T follicular helper cell (primary cell): Measurements from ENCODE around the gene NTN1.
"Not testable (repeated sequence)": the region's sequence is repeated elsewhere in the genome, so short reads cannot be mapped to it uniquely, and the experiment has no call there.

ENCODE experiments used
- DNase-seq: peaks from one replicate; pipeline ENCODE4 v3.0.0-alpha.2; 2020; ENCODE audit warnings: low read depth
- total RNA-seq, 2 experiments: gene quantifications; one replicate each; lab custom pipeline; 2026; lab: John Stamatoyannopoulos, UW

Gene NTN1
- 0.48 to 0.78 reads per million in 2 experiments for total RNA-seq

- peak; percentile 31 for DNase-seq
These were observed at the start of gene NTN1 for GRCh38 chr17:9021158-9021991. Gene NTN1 (plus strand): TSS chr17:9021510. CDS start chr17:9022374, 864 bp downstream.

GRCh38 chr17:8975091-8975725, 46.1 kb upstream of the NTN1 start:
- no peak for DNase-seq

GRCh38 chr17:8976638-8977037, 44.7 kb upstream of the NTN1 start:
- DNase-seq: no peak

GRCh38 chr17:8979715-8980114, 41.6 kb upstream of the NTN1 start:
- DNase-seq: no peak

- DNase-seq: no peak
These were observed 39.9 kb upstream of the NTN1 start for GRCh38 chr17:8981443-8981842.

GRCh38 chr17:8984225-8984624, 37.1 kb upstream of the NTN1 start:
- not testable (repeated sequence) for DNase-seq

- no peak for DNase-seq
These were observed 36.1 kb upstream of the NTN1 start for GRCh38 chr17:8985054-8985701.

GRCh38 chr17:8986295-8986694, 35.0 kb upstream of the NTN1 start:
- no peak for DNase-seq

- DNase-seq: not testable (repeated sequence)
These were observed 32.9 kb upstream of the NTN1 start for GRCh38 chr17:8988263-8988935.

GRCh38 chr17:8991514-8992285, 29.6 kb upstream of the NTN1 start:
- DNase-seq: peak; percentile 45

GRCh38 chr17:8994319-8994718, 27.0 kb upstream of the NTN1 start:
- peak; percentile 14 for DNase-seq

- DNase-seq: no peak
These were observed 25.6 kb upstream of the NTN1 start for GRCh38 chr17:8995711-8996110.

- DNase-seq: peak; percentile 66
These were observed 23.2 kb upstream of the NTN1 start for GRCh38 chr17:8997994-8998628.

GRCh38 chr17:9001559-9001958, 19.8 kb upstream of the NTN1 start:
- no peak for DNase-seq

GRCh38 chr17:9002227-9002605, 19.1 kb upstream of the NTN1 start:
- no peak for DNase-seq

GRCh38 chr17:9002606-9003354, 18.5 kb upstream of the NTN1 start:
- no peak for DNase-seq

GRCh38 chr17:9003355-9004131, 17.8 kb upstream of the NTN1 start:
- no peak for DNase-seq

GRCh38 chr17:9004132-9004960, 17.0 kb upstream of the NTN1 start:
- DNase-seq: no peak

- DNase-seq: no peak
These were observed 16.4 kb upstream of the NTN1 start for GRCh38 chr17:9004961-9005285.
